ENCODE data around the gene HNRNPDL. TPM values are rescaled to one million over a fixed set of nuclear protein-coding genes. Genes with fewer than 3 reads are reported as not detected.
A peak's percentile ranks its signal among the peaks of the same experiment; 100 is the strongest.

HNRNPDL gene
- total and polyA plus RNA-seq, 12 donors, result 129 to 184 (median 151) TPM

DNA sequence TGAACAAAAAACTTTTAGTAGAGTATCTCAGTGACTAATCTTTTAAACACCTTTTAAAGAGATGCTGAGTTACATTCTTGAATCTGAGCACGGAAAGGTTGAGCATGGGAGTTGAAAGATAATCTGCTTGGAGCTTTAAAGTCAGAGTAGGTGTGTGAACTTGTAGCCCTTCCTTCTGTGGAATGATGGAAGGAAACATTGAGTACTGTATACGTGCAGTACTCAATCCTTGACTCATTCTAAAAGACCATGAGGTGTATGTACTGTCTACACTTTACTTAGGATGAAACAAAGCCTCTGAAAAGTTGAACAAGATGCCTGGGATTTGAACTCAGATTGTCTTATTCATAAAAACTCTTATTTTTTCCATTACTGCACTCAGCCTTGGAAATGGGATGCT, 3.5 kb upstream of the HNRNPDL start:
- H3K4me3 ChIP-seq, result no peak overlapping the region
- intact Hi-C loops (cut with DNase I), result loop anchor here in 4 of 10 donors (5.0 to 10.0 kb wide), 4 partner anchors 61 to 581 kb away; partner anchors contain the start of genes HNRNPD (in 1 of the 4), LIN54 (in 1 of the 4) and SEC31A (in 1 of the 4)
- H3K27ac ChIP-seq, result no peak overlapping the region
- WGBS, 2 donors, result 66 to 76% methylated on average over 2 of the region's 2 CpGs
- peaks cover 3 to 29% (median 17%) of the 10 kb centered on the region in 9 donors for H3K4me1 ChIP-seq
- H3K36me3 ChIP-seq, result peaks cover 0 to 22% (median 0%) of the 10 kb centered on the region in 9 donors
- no peaks in the 10 kb centered on the region for H3K9me3 ChIP-seq
- no peak for TF ChIP-seq CTCF (IDR thresholded peaks at IDR 0.05)
- DNase-seq, result no peak
- ATAC-seq, result no peak
- no peaks in the 10 kb centered on the region for H3K27me3 ChIP-seq

- Histone ChIP-seq H3K27ac (no peak overlapping the region), H3K36me3 (peaks cover 0 to 28% (median under 1%) of the 10 kb centered on the region in 9 donors), H3K4me3 (no peak overlapping the region), H3K9me3 (no peaks in the 10 kb centered on the region), H3K4me1 (peaks cover 3 to 37% (median 27%) of the 10 kb centered on the region in 9 donors), H3K27me3 (no peaks in the 10 kb centered on the region)
- WGBS, 2 donors, result 88 to 90% methylated on average over 18 of the region's 18 CpGs
- DNase-seq (no peak), ATAC-seq (no peak)
- intact Hi-C loops (cut with DNase I), result loop anchor here in 4 of 10 donors (5.0 to 10.0 kb wide), 4 partner anchors 60 to 582 kb away; partner anchors contain the start of genes HNRNPD (in 1 of the 4), LIN54 (in 1 of the 4) and SEC31A (in 1 of the 4)
- TF ChIP-seq CTCF (IDR thresholded peaks at IDR 0.05), result no peak
These were observed 2.3 kb upstream of the HNRNPDL start for GRCh38 chr4:82432596-82432995.

GRCh38 chr4:82431831-82432230, 1.6 kb upstream of the HNRNPDL start:
- WGBS, 2 donors, result 94 to 97% methylated on average over 4 of the region's 4 CpGs
- ATAC-seq, result no peak
- Histone ChIP-seq H3K27ac (no peak overlapping the region), H3K27me3 (no peaks in the 10 kb centered on the region), H3K36me3 (peaks cover 0 to 35% (median 8%) of the 10 kb centered on the region in 9 donors), H3K4me3 (peak overlapping the region in 4 of 10 donors; percentile 80 to 95 (median 88)), H3K4me1 (peaks cover 6 to 45% (median 34%) of the 10 kb centered on the region in 9 donors), H3K9me3 (no peaks in the 10 kb centered on the region)
- TF ChIP-seq CTCF (IDR thresholded peaks at IDR 0.05), result no peak
- no peak for DNase-seq
- intact Hi-C loops (cut with DNase I), result loop anchor here in 4 of 10 donors (5.0 to 10.0 kb wide), 4 partner anchors 60 to 583 kb away; partner anchors contain the start of genes HNRNPD (in 1 of the 4), LIN54 (in 1 of the 4) and SEC31A (in 1 of the 4)

GRCh38 chr4:82430964-82431745, 893 bp upstream of the HNRNPDL start:
- peak in 1 of 2 donors; percentile 16 for DNase-seq
- no peaks in the 10 kb centered on the region for H3K9me3 ChIP-seq
- H3K4me1 ChIP-seq, result peaks cover 10 to 51% (median 41%) of the 10 kb centered on the region in 9 donors
- H3K27ac ChIP-seq, result peak overlapping the region; percentile 75 to 99 (median 98)
- intact Hi-C loops (cut with DNase I), result loop anchor here in 4 of 10 donors (5.0 to 10.0 kb wide), 4 partner anchors 59 to 584 kb away; partner anchors contain the start of genes HNRNPD (in 1 of the 4), LIN54 (in 1 of the 4) and SEC31A (in 1 of the 4)
- no peaks in the 10 kb centered on the region for H3K27me3 ChIP-seq
- peak overlapping the region; percentile 80 to 96 (median 89) for H3K4me3 ChIP-seq
- 6 to 7% methylated on average over 33 of the region's 33 CpGs for WGBS, 2 donors
- ATAC-seq, result no peak
- no peak for TF ChIP-seq CTCF (IDR thresholded peaks at IDR 0.05)
- H3K36me3 ChIP-seq, result peaks cover 0 to 42% (median 15%) of the 10 kb centered on the region in 9 donors

Data from heart right ventricle (tissue), 16 donors.